GM19351 (cell line): ENCODE measurements around the gene DAPK2.
"Not testable (repeated sequence)": the region's sequence is repeated elsewhere in the genome, so short reads cannot be mapped to it uniquely, and the experiment has no call there.

Source experiments
- ATAC-seq: cut with Tn5 transposase; IDR thresholded peaks from one replicate; pipeline ENCODE4 v1.9.1; 2021; ENCODE audit warnings: mild to moderate bottlenecking, moderate library complexity; ENCODE audit not compliant: unreplicated experiment

DAPK2 gene

GRCh38 chr15:63901912-63902670 lies 144.2 kb downstream of the DAPK2 start:
- ATAC-seq: no peak

GRCh38 chr15:63900306-63900705 lies 146.0 kb downstream of the DAPK2 start:
- no peak for ATAC-seq

GRCh38 chr15:63899606-63900005 lies 146.7 kb downstream of the DAPK2 start:
- ATAC-seq: not testable (repeated sequence)

GRCh38 chr15:63899193-63899592 lies 147.1 kb downstream of the DAPK2 start:
- no peak for ATAC-seq

DNA sequence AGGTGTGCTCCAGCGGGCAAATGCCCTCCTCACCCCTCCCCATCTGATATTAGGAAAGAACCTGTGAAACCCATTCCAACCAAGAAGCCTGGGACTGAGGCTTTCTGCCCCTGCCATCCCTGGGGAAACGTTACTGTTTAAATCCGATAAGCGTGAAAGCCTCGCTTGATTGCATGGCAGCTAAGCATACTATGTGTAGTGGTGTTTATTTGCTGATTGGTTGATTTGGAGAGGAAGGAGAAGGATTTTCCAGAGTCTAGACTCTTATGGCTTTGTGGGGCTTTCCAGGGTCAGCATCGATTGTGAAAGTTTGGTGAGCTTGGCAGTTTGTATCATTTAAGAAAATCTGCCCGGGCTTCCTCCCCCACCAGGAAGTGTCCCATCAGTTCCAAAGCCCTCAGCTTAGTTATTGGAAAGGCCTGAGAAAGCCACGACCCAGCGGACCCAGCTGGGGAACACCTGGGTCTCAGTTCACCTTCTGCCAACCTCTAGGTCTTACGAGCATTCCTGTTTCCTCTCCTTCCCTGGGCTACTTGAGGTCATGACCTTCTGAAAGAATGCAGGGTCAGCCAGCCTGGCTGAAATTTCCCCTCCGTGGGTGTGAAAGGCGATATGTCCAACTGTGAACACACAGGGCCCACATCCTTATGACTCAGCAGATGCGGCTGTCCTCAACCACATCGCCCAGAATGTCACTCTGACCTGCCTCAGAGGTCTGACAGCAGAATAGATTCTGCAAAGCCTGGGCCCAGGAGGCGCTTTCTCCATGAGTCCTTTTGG lies 149.8 kb downstream of the DAPK2 start:
- ATAC-seq: peak; percentile 82

DNA sequence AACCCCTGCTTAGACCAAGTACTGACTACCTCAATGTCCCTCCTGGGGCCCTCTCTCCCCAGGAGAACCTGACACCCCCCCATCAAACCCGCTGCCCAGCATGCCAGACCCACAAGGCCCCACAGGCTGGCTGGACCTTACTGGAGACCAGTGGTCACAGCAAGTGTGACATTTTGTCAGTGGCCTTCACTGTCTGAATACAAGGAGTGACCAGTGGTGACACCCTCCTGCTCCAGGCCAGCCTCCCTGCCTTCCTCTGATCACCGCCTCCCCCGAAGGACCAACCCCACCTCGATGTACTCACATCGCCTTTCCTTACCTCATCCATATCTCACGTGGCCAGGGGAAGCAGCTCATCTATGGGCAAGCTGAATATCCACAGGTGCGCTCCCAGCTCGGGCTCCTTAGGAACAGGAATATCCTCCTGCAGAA lies 150.5 kb downstream of the DAPK2 start:
- ATAC-seq: no peak

GRCh38 chr15:63895194-63895593 lies 151.1 kb downstream of the DAPK2 start:
- ATAC-seq: no peak

- no peak for ATAC-seq
These were observed 151.7 kb downstream of the DAPK2 start for GRCh38 chr15:63894662-63894949.

- ATAC-seq: no peak
These were observed 152.2 kb downstream of the DAPK2 start for GRCh38 chr15:63893866-63894661.

DNA sequence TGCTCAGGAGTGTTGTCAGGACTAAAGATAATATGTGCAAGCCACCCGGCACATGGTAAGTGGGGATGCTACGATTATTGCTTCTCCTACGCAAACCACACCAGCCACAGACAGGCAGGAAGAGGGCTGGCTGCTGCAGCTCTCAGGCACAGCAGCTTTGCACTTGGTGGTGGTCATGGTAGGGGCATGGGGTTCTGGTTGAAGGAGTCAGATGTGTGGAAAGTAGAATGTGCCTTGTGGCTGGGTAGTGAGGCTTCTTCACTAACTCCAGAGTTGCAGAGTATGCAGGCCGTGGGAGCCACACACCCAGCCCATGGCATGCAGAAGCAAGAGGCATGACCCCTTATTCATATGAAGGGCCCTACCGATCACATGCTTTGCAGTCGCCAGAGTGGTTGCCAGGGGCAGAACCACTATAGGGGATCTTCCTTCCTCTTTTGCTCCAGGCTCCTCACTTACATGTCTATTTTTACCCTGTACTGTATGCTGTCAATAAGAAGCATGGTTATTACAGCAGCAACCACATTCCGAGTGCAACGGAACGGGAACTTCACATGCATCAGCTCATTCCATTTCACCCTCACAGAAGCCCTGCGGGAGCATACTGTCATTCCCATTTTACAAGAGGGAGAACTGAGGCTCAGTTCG lies 153.4 kb downstream of the DAPK2 start:
- ATAC-seq: peak; percentile 44

DNA sequence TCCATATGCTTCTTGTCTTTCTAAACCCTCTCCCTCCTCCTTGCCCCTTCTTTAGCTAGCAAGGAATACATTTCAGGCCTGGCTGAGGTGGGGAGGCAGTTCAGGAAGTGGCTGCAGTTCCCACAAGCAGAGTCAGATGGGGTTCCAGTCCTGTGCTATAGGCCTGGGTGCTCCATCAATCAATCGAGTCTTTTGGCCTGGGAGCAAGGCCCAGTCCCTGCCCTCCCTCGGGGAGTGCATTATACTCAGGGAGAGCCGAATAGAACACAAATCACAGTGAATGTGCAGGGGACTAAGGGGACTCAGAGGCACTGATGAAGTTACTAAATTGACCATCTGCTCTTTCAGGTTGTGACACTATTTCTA lies 154.5 kb downstream of the DAPK2 start:
- ATAC-seq: no peak

- no peak for ATAC-seq
These were observed 155.1 kb downstream of the DAPK2 start for GRCh38 chr15:63891079-63891767.

DNA sequence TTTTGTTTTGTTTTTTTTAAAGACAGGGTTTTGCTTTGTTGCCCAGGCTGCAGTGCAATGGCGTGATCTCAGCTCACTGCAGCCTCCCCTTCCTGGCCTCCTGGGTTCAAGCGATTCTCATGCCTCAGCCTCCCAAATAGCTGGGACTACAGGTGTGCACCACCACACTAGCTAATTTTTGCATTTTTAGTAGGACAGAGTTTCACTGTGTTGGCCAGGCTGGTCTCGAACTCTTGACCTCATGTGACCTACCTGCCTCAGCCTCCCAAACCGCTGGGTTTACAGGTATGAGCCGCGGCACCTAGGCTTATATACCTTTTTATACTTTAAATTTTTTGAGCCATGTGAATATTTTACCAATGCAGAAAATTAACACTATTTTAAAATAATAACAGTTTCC lies 155.7 kb downstream of the DAPK2 start:
- ATAC-seq: no peak

- no peak for ATAC-seq
These were observed 156.5 kb downstream of the DAPK2 start for GRCh38 chr15:63889831-63890230.

- ATAC-seq: no peak
These were observed 157.5 kb downstream of the DAPK2 start for GRCh38 chr15:63888823-63889222.

- no peak for ATAC-seq
These were observed 158.1 kb downstream of the DAPK2 start for GRCh38 chr15:63888146-63888545.

DNA sequence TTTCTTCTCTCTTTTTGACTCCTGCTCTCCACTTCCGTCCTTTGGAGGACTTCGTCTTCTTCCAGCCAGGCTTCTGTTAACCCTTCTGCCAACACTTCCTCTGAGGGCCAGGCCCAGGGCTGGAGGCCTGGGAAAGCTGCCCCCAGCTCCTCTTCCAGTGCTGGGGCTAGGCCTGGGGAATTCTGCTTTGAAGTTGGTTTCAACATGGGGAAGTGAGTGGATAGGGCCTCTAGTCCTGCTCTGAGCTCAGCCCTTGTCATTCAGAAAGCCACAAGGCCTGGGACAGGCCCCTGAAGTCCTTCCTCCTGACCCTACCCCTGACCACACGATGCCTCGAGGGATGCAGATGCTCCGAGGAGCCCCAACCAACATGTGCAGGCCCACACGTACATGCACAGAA lies 158.7 kb downstream of the DAPK2 start:
- ATAC-seq: no peak

DNA sequence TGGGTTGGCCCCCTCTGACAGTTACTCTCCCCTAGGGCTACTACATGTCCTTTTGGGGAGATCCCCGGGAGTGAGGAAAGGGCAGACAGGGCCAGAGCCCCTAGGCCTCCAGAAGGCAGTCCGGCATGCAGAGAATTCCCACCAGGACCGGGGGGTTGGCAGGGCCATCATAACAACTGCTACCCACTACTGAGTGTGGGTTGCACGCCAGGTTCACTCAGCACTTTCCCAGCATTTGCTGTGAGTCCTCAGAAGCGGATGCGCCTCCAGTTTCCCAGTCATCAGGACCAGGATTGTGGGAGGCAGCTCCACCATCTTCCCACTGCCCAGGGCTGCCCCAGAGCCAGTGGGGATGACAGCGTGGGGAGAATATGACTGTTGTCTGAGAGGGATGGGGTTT lies 161.3 kb downstream of the DAPK2 start:
- ATAC-seq: no peak

DNA sequence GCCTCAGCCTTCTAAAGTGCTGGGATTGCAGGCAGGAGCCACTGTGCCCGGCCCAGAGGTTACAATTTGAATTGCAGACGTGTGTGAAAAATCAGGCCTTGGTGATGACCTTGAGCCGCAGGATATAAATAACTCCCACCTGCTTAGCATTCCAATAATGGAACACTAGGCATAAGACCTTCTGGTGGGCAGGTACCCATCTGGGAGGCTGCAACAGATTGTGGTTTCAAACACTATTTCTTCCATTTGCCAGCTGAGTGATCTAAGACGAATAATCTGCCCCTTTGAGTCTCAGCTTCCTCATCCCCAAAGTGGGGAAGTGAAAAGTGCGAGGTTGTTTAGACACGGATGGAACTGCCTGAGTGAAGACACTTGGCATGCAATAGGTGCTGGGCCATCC lies 164.9 kb downstream of the DAPK2 start:
- no peak for ATAC-seq

DNA sequence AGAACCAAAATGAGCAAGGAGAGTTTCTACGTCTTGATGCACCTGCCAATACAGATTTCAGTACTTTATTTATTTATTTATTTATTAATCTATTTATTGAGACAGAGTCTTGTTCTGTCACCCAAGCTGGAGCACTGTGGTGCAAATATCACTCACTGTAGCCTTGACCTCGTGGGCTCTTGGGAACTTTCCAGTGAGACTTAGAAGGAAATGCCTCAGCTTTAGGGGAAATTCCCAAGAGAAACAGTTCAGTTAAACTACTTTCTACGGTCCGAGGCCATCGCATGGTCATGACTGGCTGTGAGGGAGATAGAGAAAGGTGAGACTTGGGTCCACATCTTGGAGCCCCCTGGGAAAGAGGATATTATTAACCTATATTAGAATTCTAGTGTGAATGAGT lies 165.5 kb downstream of the DAPK2 start:
- ATAC-seq: no peak

- no peak for ATAC-seq
These were observed 166.3 kb downstream of the DAPK2 start for GRCh38 chr15:63879995-63880394.
